IMR-90 (cell line): ENCODE data around the gene CBX5. TPM values are rescaled to one million over a fixed set of nuclear protein-coding genes. Genes with fewer than 3 reads are reported as not detected.

Source experiments
- ATAC-seq: fragments of 200-7000 bp; cut with Tn5 transposase; 2 replicates; pipeline ENCODE4 v1.9.1; 2020; ENCODE audit warnings: low read depth, mild to moderate bottlenecking, moderate library complexity
- BruUV-seq: library from RNA; stranded (reverse); fragments of 400-500 nt; replicated peaks from 2 replicates; lab custom pipeline; 2021; lab: Mats Ljungman, UMichigan
- CTCF ChIA-PET: fragments of 300-600 bp; formaldehyde crosslinking; extraction: SDS; loops from one replicate; lab custom pipeline; 2021; ENCODE audit warnings: antibody characterized with exemption; lab: Yijun Ruan, JAX
- POLR2A ChIA-PET: fragments of 300-600 bp; sonication (Branson Sonifier 250); formaldehyde crosslinking; loops from one replicate; lab custom pipeline; 2022; ENCODE audit warnings: antibody characterized with exemption; ENCODE audit not compliant: unreplicated experiment; lab: Charles Lee
- DNase-seq: peaks from one replicate; pipeline ENCODE4 v3.0.0; 2013
- H2AFZ ChIP-seq: replicated peaks from 2 replicates; pipeline ENCODE3; 2013; ENCODE audit warnings: low read length, mild to moderate bottlenecking; ENCODE audit not compliant: poor library complexity
- H2AK5ac ChIP-seq: 2 replicates; pipeline ENCODE4 v1.6.1; 2013; ENCODE audit warnings: low read depth, low read length, inconsistent platforms
- H2AK9ac ChIP-seq: replicated peaks from 2 replicates; pipeline ENCODE3; 2013; ENCODE audit warnings: mild to moderate bottlenecking, low read depth, low read length, moderate library complexity; ENCODE audit not compliant: poor library complexity
- H2BK120ac ChIP-seq: 2 replicates; pipeline ENCODE4 v1.6.1; 2013; ENCODE audit warnings: low read depth, low read length, inconsistent platforms
- H2BK15ac ChIP-seq: 3 replicates; pipeline ENCODE4 v1.6.1; 2013; ENCODE audit warnings: low read depth, low read length, inconsistent platforms
- H2BK20ac ChIP-seq: 2 replicates; pipeline ENCODE4 v1.6.1; 2013; ENCODE audit warnings: low read depth, mild to moderate bottlenecking, inconsistent platforms, low read length, moderate library complexity
- H2BK5ac ChIP-seq: 2 replicates; pipeline ENCODE4 v1.6.1; 2013; ENCODE audit warnings: mild to moderate bottlenecking, low read depth, low read length, inconsistent platforms; ENCODE audit not compliant: poor library complexity, severe bottlenecking
- H3K14ac ChIP-seq: replicated peaks from 2 replicates; pipeline ENCODE4 v1.6.1; 2013; ENCODE audit warnings: low read depth, low read length, inconsistent platforms
- H3K18ac ChIP-seq: 2 replicates; pipeline ENCODE4 v1.6.1; 2013; ENCODE audit warnings: low read depth, low read length, control low read depth
- H3K23ac ChIP-seq: 2 replicates; pipeline ENCODE4 v1.6.1; 2013; ENCODE audit warnings: low read depth, low read length, inconsistent platforms
- H3K27ac ChIP-seq: 2 replicates; pipeline ENCODE4 v1.5.1; 2013; ENCODE audit warnings: mild to moderate bottlenecking, control low read depth, low read length; ENCODE audit not compliant: insufficient read depth
- H3K27me3 ChIP-seq: 2 replicates; pipeline ENCODE4 v1.6.1; 2013; ENCODE audit warnings: low read length; ENCODE audit not compliant: control insufficient read depth, insufficient read depth
- H3K36me3 ChIP-seq: 2 replicates; pipeline ENCODE4 v1.6.1; 2013; ENCODE audit warnings: low read length, mixed read lengths; ENCODE audit not compliant: control insufficient read depth, insufficient read depth
- H3K4ac ChIP-seq: 2 replicates; pipeline ENCODE4 v1.6.1; 2013; ENCODE audit warnings: low read depth, low read length, inconsistent platforms
- H3K4me1 ChIP-seq: 2 replicates; pipeline ENCODE4 v1.6.1; 2013; ENCODE audit warnings: low read length, mixed read lengths; ENCODE audit not compliant: control insufficient read depth, insufficient read depth
- H3K4me2 ChIP-seq: 2 replicates; pipeline ENCODE4 v1.6.1; 2013; ENCODE audit warnings: low read depth, mild to moderate bottlenecking, control low read depth, low read length, moderate library complexity
- H3K4me3 ChIP-seq: 2 replicates; pipeline ENCODE4 v1.5.1; 2013; ENCODE audit warnings: low read depth, mild to moderate bottlenecking, control low read depth, low read length, moderate library complexity; ENCODE audit not compliant: insufficient read depth
- H3K56ac ChIP-seq: 2 replicates; pipeline ENCODE4 v1.6.1; 2013; ENCODE audit warnings: low read length, inconsistent platforms; ENCODE audit not compliant: insufficient read depth; ENCODE audit errors: extremely low read depth
- H3K79me1 ChIP-seq, 2 experiments: 2 replicates each; pipeline ENCODE4 v1.6.1; 2013; ENCODE audit warnings: low read length in 2 of 2, inconsistent platforms in 1 of 2, low read depth in 1 of 2
- H3K9ac ChIP-seq: 2 replicates; pipeline ENCODE4 v1.6.1; 2013; ENCODE audit warnings: low read depth, low read length, control low read depth
- H3K9me1 ChIP-seq: 2 replicates; pipeline ENCODE4 v1.6.1; 2013; ENCODE audit warnings: low read length, inconsistent platforms; ENCODE audit not compliant: insufficient read depth
- H3K9me3 ChIP-seq: 2 replicates; pipeline ENCODE4 v1.6.1; 2013; ENCODE audit warnings: low read length; ENCODE audit not compliant: control insufficient read depth, insufficient read depth
- H4K20me1 ChIP-seq: 2 replicates; pipeline ENCODE4 v1.6.1; 2013; ENCODE audit warnings: low read length, inconsistent platforms; ENCODE audit not compliant: insufficient read depth
- H4K5ac ChIP-seq: 2 replicates; pipeline ENCODE4 v1.6.1; 2013; ENCODE audit warnings: mild to moderate bottlenecking, low read depth, low read length, control low read depth
- H4K8ac ChIP-seq, 2 experiments: 2 replicates each; pipeline ENCODE4 v1.6.1; 2013; ENCODE audit warnings: low read depth in 2 of 2, low read length in 2 of 2, control low read depth in 1 of 2, inconsistent platforms in 1 of 2
- H4K91ac ChIP-seq: 2 replicates; pipeline ENCODE4 v1.6.1; 2013; ENCODE audit warnings: low read depth, low read length, inconsistent platforms; ENCODE audit not compliant: insufficient read depth
- CHD1 ChIP-seq: IDR thresholded peaks from 2 replicates; pipeline ENCODE4 v1.6.1; 2012; ENCODE audit warnings: low read depth, low read length, improper control_type of control experiment
- CTCF ChIP-seq: conservative IDR thresholded peaks from 2 replicates; pipeline ENCODE4 v1.5.1; 2012; ENCODE audit warnings: mild to moderate bottlenecking, low read depth, low read length, improper control_type of control experiment
- MAFK ChIP-seq: IDR thresholded peaks from 2 replicates; pipeline ENCODE4 v1.6.1; 2012; ENCODE audit warnings: low read depth, low read length, improper control_type of control experiment
- MAZ ChIP-seq: IDR thresholded peaks from 2 replicates; pipeline ENCODE4 v1.6.1; 2012; ENCODE audit warnings: low read depth, mild to moderate bottlenecking, low read length, improper control_type of control experiment, moderate library complexity, borderline replicate concordance
- POLR2A ChIP-seq: IDR thresholded peaks from 2 replicates; pipeline ENCODE4 v1.6.1; 2012; ENCODE audit warnings: mild to moderate bottlenecking, low read depth, low read length
- SMC3 ChIP-seq: fragments of 150-350 bp; IDR thresholded peaks from 2 replicates; pipeline ENCODE4 v1.6.1; 2016; ENCODE audit warnings: low read depth, mild to moderate bottlenecking, antibody characterized with exemption, low read length, moderate library complexity
- WGBS, 2 experiments: methylation state at CpG; one replicate each; pipeline versions ENCODE4 v1.1.5 to v1.1.7; 2013; ENCODE audit warnings: missing lambda C conversion rate in 2 of 2; ENCODE audit not compliant: insufficient read length in 1 of 2; ENCODE audit errors: extremely low coverage in 2 of 2; 5-methylcytosine and 5-hydroxymethylcytosine counted together
- dilution Hi-C: fragments of 300-500 bp; cut with HindIII; formaldehyde crosslinking; loops from one replicate; pipeline ENCODE4 v1.14.3; 2018; ENCODE audit warnings: low sequenced_read_pairs; ENCODE audit not compliant: unreplicated experiment
- in situ Hi-C: fragments of 300-500 bp; cut with MboI; formaldehyde crosslinking; loops from 3 replicates; pipeline ENCODE4 v1.14.3; 2019; ENCODE audit warnings: low sequenced_read_pairs, inconsistent platforms, mixed read lengths
- intact Hi-C: fragments of 100-400 bp; cut with micrococcal nuclease; formaldehyde crosslinking; loops from 2 replicates; pipeline ENCODE4 v1.10.0; 2022
- polyA plus RNA-seq, 3 experiments: library from polyadenylated mRNA; depleted of rRNA; stranded (reverse); fragments of >200 nt; gene quantifications; 2 replicates each; pipeline ENCODE4 v1.2.3, GENCODE V29; 2012; ENCODE audit warnings: low replicate concordance in 1 of 3
- total RNA-seq: library from RNA; depleted of rRNA; stranded (reverse); fragments of >200 nt; gene quantifications from 2 replicates; pipeline ENCODE4 v1.2.3, GENCODE V29; 2012

The CBX5 gene
- total and polyA plus RNA-seq, 2 of the 4 experiments (the other 2 are of a cell fraction), result 18.0 to 40.9 TPM

GRCh38 chr12:54227376-54227775, 52.5 kb downstream of the CBX5 start:
- dilution Hi-C loops (no loop called here), intact Hi-C loops (no loop called here), in situ Hi-C loops (loop anchor here (5.0 kb wide), 1 partner anchor 50 kb away; no protein-coding TSS in a partner anchor)
- H3K23ac ChIP-seq, result no peak overlapping the region
- H3K14ac ChIP-seq, result no peak overlapping the region; the same call in 1 of the 2 replicates
- POLR2A ChIA-PET, result no interaction called here
- peak overlapping the region; percentile 44 for H3K4ac ChIP-seq
- H2BK20ac ChIP-seq, result peak overlapping the region; percentile 45; the same call in 1 of the 2 replicates
- no peaks in the 10 kb centered on the region for H3K36me3 ChIP-seq
- WGBS, 2 experiments, result 38% methylated on average over 1 of the region's 4 CpGs; no CpG with 5 or more reads in 1 of the 2 experiments
- H2BK5ac ChIP-seq, result no peak overlapping the region
- no peak overlapping the region for H3K4me3 ChIP-seq
- peak overlapping the region; percentile 20; the same call in 1 of the 2 replicates for H3K18ac ChIP-seq
- H3K4me1 ChIP-seq, result peaks cover 22% of the 10 kb centered on the region
- peak overlapping the region; percentile 62 for H2AK5ac ChIP-seq
- H3K4me2 ChIP-seq, result no peak overlapping the region
- CTCF ChIA-PET, result interaction anchor here (1.0 to 1.3 kb wide), 2 partner anchors 8 to 20 kb away, joined by 4 read pairs; no protein-coding TSS in a partner anchor
- H4K91ac ChIP-seq, result peak overlapping the region; percentile 63; the same call in 1 of the 2 replicates
- H3K9ac ChIP-seq, result no peak overlapping the region
- H3K79me1 ChIP-seq, result peaks cover 6 to 10% of the 10 kb centered on the region in 2 experiments; a peak in 2 of 4 replicates
- TF ChIP-seq POLR2A (no peak), MAFK (no peak), CHD1 (no peak), SMC3 (no peak), CTCF (no peak), MAZ (no peak)
- ATAC-seq (no peak), DNase-seq (no peak)
- peak overlapping the region; percentile 4; the same call in 1 of the 2 replicates for H4K5ac ChIP-seq
- peaks cover 10% of the 10 kb centered on the region for H3K9me1 ChIP-seq
- H2BK120ac ChIP-seq, result peak overlapping the region; percentile 26; the same call in 1 of the 2 replicates
- H4K8ac ChIP-seq, result 0 out of 4 replicates have a peak overlapping the region, but pooled peaks have one; percentile 17 to 34
- H3K27me3 ChIP-seq, result no peaks in the 10 kb centered on the region
- peak overlapping the region; percentile 53 for H2AFZ ChIP-seq
- no peaks in the 10 kb centered on the region for H3K9me3 ChIP-seq
- BruUV-seq, result no TSS peak
- H4K20me1 ChIP-seq, result no peaks in the 10 kb centered on the region
- H3K27ac ChIP-seq, result no peak overlapping the region
- peak overlapping the region; percentile 50; the same call in 1 of the 3 replicates for H2BK15ac ChIP-seq
- H2AK9ac ChIP-seq, result peak overlapping the region; percentile 17
- no peak overlapping the region for H3K56ac ChIP-seq
